HK-2 (cell line): ENCODE measurements around the gene OBSL1.
A peak's percentile ranks its signal among the peaks of the same experiment; 100 is the strongest.

Experiments
- DNase-seq: peaks from one replicate; pipeline ENCODE4 v3.0.0-alpha.2; 2018; ENCODE audit not compliant: unreplicated experiment

Gene OBSL1

GRCh38 chr2:219596954-219597551, 25.7 kb upstream of the OBSL1 start:
- DNase-seq: no peak

GRCh38 chr2:219595256-219595655, 23.9 kb upstream of the OBSL1 start:
- no peak for DNase-seq

- no peak for DNase-seq
Measured at GRCh38 chr2:219593154-219593553, 21.8 kb upstream of the OBSL1 start.

- DNase-seq: no peak
Measured at GRCh38 chr2:219592736-219593135, 21.4 kb upstream of the OBSL1 start.

GRCh38 chr2:219591091-219591490, 19.8 kb upstream of the OBSL1 start:
- DNase-seq: no peak

GRCh38 chr2:219581346-219581745, 10.0 kb upstream of the OBSL1 start:
- no peak for DNase-seq

GRCh38 chr2:219578811-219579613, 7.7 kb upstream of the OBSL1 start:
- no peak for DNase-seq

GRCh38 chr2:219576505-219577388, 5.4 kb upstream of the OBSL1 start:
- DNase-seq: peak; percentile 38

GRCh38 chr2:219575566-219576504, 4.5 kb upstream of the OBSL1 start:
- no peak for DNase-seq

- DNase-seq: no peak
Measured at GRCh38 chr2:219574484-219575311, 3.4 kb upstream of the OBSL1 start.

- DNase-seq: no peak
Measured at GRCh38 chr2:219573166-219573565, 1.8 kb upstream of the OBSL1 start.

GRCh38 chr2:219572237-219573001, 1.1 kb upstream of the OBSL1 start, which contains the start of gene INHA:
Gene INHA, plus strand, starts transcription at chr2:219572310. Its CDS starts 65 bp downstream, at chr2:219572375.
- no peak for DNase-seq

- DNase-seq: no peak
Measured at GRCh38 chr2:219570924-219571310, 422 bp downstream of the OBSL1 start.

GRCh38 chr2:219570194-219570923, 980 bp downstream of the OBSL1 start:
- peak; percentile 31 for DNase-seq

GRCh38 chr2:219569635-219570034, 1.7 kb downstream of the OBSL1 start:
- no peak for DNase-seq

GRCh38 chr2:219569041-219569440, 2.3 kb downstream of the OBSL1 start:
- DNase-seq: peak; percentile 50

GRCh38 chr2:219567791-219568361, 3.5 kb downstream of the OBSL1 start:
- no peak for DNase-seq

- no peak for DNase-seq
Measured at GRCh38 chr2:219567131-219567530, 4.2 kb downstream of the OBSL1 start.

GRCh38 chr2:219566640-219567039, 4.7 kb downstream of the OBSL1 start:
- DNase-seq: no peak
